COLO829 (cell line): ENCODE results near the gene LY6G6C.
A peak's percentile ranks its signal among the peaks of the same experiment; 100 is the strongest.

Experiments
- DNase-seq: peaks from one replicate; pipeline ENCODE4 v3.0.0; 2012; ENCODE audit warnings: low spot score

Gene LY6G6C

GRCh38 chr6:31680226-31681134, 41.1 kb downstream of the LY6G6C start, which contains the start of gene LY6G5C:
LY6G5C (minus strand) TSS chr6:31681067; CDS start chr6:31680373, 694 bp downstream.
- peak; percentile 85 for DNase-seq

- no peak for DNase-seq
These were observed 43.6 kb downstream of the LY6G6C start for GRCh38 chr6:31677955-31678354.

- DNase-seq = no peak
These were observed 44.6 kb downstream of the LY6G6C start for GRCh38 chr6:31676904-31677303.

GRCh38 chr6:31676322-31676903, 45.1 kb downstream of the LY6G6C start:
- DNase-seq = no peak

- no peak for DNase-seq
These were observed 51.9 kb downstream of the LY6G6C start, which contains the start of gene LY6G5B for GRCh38 chr6:31669676-31670075. LY6G5B (plus strand) TSS chr6:31669976; CDS start chr6:31670951, 975 bp downstream.
